Osteocyte (in vitro differentiated cells): Measurements from ENCODE around the gene UCKL1. TPM values are rescaled to one million over a fixed set of nuclear protein-coding genes. Genes with fewer than 3 reads are reported as not detected.
"Not testable (repeated sequence)": the region's sequence is repeated elsewhere in the genome, so short reads cannot be mapped to it uniquely, and the experiment has no call there.

Source experiments
- DNase-seq: peaks from one replicate; pipeline ENCODE4 v3.0.0; 2021; ENCODE audit warnings: mixed read lengths; ENCODE audit not compliant: unreplicated experiment; ENCODE audit errors: extremely low spot score
- H3K27ac Mint-ChIP-seq: one replicate; pipeline ENCODE4 v1.8.0; 2021; ENCODE audit warnings: mild to moderate bottlenecking, mixed read lengths; ENCODE audit not compliant: unreplicated experiment
- H3K27me3 Mint-ChIP-seq: one replicate; pipeline ENCODE4 v1.8.0; 2021; ENCODE audit warnings: mixed read lengths; ENCODE audit not compliant: unreplicated experiment
- H3K36me3 Mint-ChIP-seq: one replicate; pipeline ENCODE4 v1.8.0; 2021; ENCODE audit warnings: mixed read lengths; ENCODE audit not compliant: unreplicated experiment
- H3K4me1 Mint-ChIP-seq: one replicate; pipeline ENCODE4 v1.8.0; 2021; ENCODE audit warnings: mixed read lengths; ENCODE audit not compliant: unreplicated experiment
- H3K4me3 Mint-ChIP-seq: one replicate; pipeline ENCODE4 v1.8.0; 2021; ENCODE audit warnings: mild to moderate bottlenecking, moderate library complexity, mixed read lengths; ENCODE audit not compliant: unreplicated experiment
- H3K9me3 Mint-ChIP-seq: one replicate; pipeline ENCODE4 v1.8.0; 2021; ENCODE audit warnings: mixed read lengths; ENCODE audit not compliant: unreplicated experiment
- CTCF ChIP-seq: fragments of 200-600 bp; sonication (generic); IDR thresholded peaks from 2 replicates; pipeline ENCODE4 v1.5.0; 2021; ENCODE audit warnings: antibody characterized with exemption, mild to moderate bottlenecking, moderate library complexity
- total RNA-seq: library from RNA; stranded (reverse); gene quantifications from 2 replicates; pipeline ENCODE4 v1.2.1, GENCODE V29; 2021

Gene UCKL1
- total RNA-seq, 1 donor from 2014 or later = 35.9 TPM

- DNase-seq = no peak
- H3K4me3 Mint-ChIP-seq = no peak overlapping the region
- H3K9me3 Mint-ChIP-seq = no peaks in the 10 kb centered on the region
- TF ChIP-seq CTCF = no peak
- H3K27me3 Mint-ChIP-seq = no peaks in the 10 kb centered on the region
- peaks cover 34% of the 10 kb centered on the region for H3K4me1 Mint-ChIP-seq
- no peak overlapping the region for H3K27ac Mint-ChIP-seq
- no peaks in the 10 kb centered on the region for H3K36me3 Mint-ChIP-seq
Measured at GRCh38 chr20:63974402-63975200, 18.4 kb upstream of the UCKL1 start.

- peak overlapping the region; percentile 59 for H3K4me3 Mint-ChIP-seq
- H3K9me3 Mint-ChIP-seq = no peaks in the 10 kb centered on the region
- H3K4me1 Mint-ChIP-seq = peaks cover 36% of the 10 kb centered on the region
- H3K27me3 Mint-ChIP-seq = no peaks in the 10 kb centered on the region
- H3K36me3 Mint-ChIP-seq = no peaks in the 10 kb centered on the region
- peak overlapping the region; percentile 75 for H3K27ac Mint-ChIP-seq
- peak; percentile 99 for TF ChIP-seq CTCF
- DNase-seq = peak; percentile 97
Measured at GRCh38 chr20:63973636-63974401, 17.6 kb upstream of the UCKL1 start.

GRCh38 chr20:63973160-63973479 lies 16.9 kb upstream of the UCKL1 start:
- DNase-seq = no peak
- H3K4me1 Mint-ChIP-seq = peaks cover 37% of the 10 kb centered on the region
- H3K9me3 Mint-ChIP-seq = no peaks in the 10 kb centered on the region
- peak overlapping the region; percentile 75 for H3K27ac Mint-ChIP-seq
- no peak for TF ChIP-seq CTCF
- H3K4me3 Mint-ChIP-seq = peak overlapping the region; percentile 59
- H3K27me3 Mint-ChIP-seq = no peaks in the 10 kb centered on the region
- H3K36me3 Mint-ChIP-seq = no peaks in the 10 kb centered on the region

GRCh38 chr20:63972312-63973159 lies 16.3 kb upstream of the UCKL1 start:
- no peak for TF ChIP-seq CTCF
- H3K36me3 Mint-ChIP-seq = no peaks in the 10 kb centered on the region
- no peak overlapping the region for H3K27ac Mint-ChIP-seq
- DNase-seq = no peak
- peaks cover 31% of the 10 kb centered on the region for H3K4me1 Mint-ChIP-seq
- no peaks in the 10 kb centered on the region for H3K9me3 Mint-ChIP-seq
- no peak overlapping the region for H3K4me3 Mint-ChIP-seq
- H3K27me3 Mint-ChIP-seq = no peaks in the 10 kb centered on the region

GRCh38 chr20:63971960-63972311 lies 15.7 kb upstream of the UCKL1 start:
- DNase-seq, H3K27ac Mint-ChIP-seq, H3K4me3 Mint-ChIP-seq, H3K9me3 Mint-ChIP-seq, H3K27me3 Mint-ChIP-seq, H3K36me3 Mint-ChIP-seq: not testable (repeated sequence)
- peaks cover 29% of the 10 kb centered on the region for H3K4me1 Mint-ChIP-seq
